GM12873 (cell line): Measurements from ENCODE around the gene VWA3B.

Source experiments
- TF ChIP-seq, protein P1 (sequence below): IDR thresholded peaks from 2 replicates; pipeline ENCODE4 v1.5.1; 2012; ENCODE audit warnings: low read depth, mild to moderate bottlenecking, moderate library complexity, low read length, control low read depth; ENCODE audit not compliant: insufficient read depth; ENCODE audit errors: missing control alignments

The VWA3B gene

DNA sequence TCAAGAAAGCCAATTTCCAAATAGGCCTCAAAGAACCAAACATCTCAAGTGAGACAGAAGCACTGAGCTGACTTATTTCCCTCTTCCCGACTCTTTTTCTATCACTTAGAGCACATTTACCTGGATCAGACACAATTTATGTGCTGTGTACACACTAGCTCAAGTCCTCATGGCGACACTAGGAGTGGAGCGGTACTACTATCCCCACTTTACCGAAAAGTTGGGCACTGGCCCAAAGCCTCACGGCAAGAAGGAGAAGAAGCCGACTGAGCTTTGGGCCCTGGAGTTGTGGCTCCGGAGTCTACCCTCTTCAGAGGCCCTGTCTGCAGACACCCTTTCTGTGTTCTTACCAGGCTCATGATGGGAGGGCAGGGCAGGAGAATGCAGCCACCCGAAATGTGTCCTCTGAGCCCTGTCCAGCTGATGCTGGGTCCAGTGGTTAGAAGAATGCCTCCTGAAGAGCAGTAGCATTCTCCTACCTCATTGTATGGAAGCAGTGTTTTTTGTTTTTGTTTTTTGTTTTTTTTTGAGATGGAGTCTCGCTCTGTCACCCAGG, 167.6 kb downstream of the VWA3B start:
- TF ChIP-seq, protein P1, sequence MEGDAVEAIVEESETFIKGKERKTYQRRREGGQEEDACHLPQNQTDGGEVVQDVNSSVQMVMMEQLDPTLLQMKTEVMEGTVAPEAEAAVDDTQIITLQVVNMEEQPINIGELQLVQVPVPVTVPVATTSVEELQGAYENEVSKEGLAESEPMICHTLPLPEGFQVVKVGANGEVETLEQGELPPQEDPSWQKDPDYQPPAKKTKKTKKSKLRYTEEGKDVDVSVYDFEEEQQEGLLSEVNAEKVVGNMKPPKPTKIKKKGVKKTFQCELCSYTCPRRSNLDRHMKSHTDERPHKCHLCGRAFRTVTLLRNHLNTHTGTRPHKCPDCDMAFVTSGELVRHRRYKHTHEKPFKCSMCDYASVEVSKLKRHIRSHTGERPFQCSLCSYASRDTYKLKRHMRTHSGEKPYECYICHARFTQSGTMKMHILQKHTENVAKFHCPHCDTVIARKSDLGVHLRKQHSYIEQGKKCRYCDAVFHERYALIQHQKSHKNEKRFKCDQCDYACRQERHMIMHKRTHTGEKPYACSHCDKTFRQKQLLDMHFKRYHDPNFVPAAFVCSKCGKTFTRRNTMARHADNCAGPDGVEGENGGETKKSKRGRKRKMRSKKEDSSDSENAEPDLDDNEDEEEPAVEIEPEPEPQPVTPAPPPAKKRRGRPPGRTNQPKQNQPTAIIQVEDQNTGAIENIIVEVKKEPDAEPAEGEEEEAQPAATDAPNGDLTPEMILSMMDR: no peak

DNA sequence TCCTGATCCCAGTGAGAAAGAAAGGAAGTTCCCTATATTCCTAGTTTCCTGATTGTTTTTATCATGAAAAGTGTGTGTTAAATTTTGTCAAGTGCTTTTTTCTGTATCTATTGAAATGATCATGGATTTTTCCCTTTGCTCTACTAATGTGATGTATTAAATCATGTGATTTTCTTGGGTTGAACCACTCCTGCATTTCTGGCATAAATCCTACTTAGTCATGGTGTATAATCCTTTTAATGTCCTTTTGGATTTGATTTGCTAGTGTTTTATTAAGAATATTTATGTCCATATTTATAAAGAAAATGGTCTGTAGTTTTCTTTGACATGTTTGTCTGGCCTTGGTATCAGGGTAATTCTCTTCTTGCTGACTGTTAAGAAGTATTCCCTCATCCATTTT, 171.9 kb downstream of the VWA3B start:
- TF ChIP-seq, protein P1: no peak

DNA sequence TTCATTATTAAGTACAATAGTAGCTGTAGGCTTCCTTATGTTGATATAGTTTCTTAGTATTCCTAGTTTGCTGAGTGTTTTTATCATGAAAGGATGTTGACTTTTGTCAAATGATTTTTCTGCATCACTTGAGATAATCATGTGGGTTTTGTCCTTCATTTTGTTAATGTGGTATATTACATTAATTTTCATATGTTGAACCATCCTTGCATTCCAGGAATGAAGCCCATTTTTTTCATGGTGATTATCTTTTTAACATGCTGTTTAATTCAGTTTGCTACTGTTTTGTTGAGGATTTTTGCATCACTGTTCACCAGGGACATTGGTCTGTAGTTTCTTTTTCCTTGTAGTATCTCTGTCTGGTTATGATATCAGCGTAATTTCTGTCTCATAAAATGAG, 176.4 kb downstream of the VWA3B start:
- TF ChIP-seq, protein P1: no peak

DNA sequence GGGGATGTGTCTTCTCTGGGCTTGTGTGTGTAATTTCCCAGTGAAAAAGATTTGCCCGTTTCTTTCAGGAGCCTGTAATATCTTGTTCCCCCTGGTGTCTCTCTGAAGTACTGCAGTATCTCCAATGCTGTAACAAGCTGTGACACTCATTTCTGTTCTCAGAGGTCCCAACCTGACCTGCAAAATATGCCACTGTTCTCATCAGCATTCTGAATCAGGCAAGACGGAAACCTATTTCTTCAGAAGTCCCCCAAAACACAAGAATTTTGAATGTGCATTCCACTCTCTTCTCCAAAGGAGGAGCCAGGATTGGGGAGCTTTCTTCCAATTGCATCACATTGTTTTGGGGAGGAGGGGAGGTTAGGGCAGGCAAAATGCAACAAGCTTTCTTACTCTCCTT, 182.3 kb downstream of the VWA3B start:
- TF ChIP-seq, protein P1: peak; percentile 78

DNA sequence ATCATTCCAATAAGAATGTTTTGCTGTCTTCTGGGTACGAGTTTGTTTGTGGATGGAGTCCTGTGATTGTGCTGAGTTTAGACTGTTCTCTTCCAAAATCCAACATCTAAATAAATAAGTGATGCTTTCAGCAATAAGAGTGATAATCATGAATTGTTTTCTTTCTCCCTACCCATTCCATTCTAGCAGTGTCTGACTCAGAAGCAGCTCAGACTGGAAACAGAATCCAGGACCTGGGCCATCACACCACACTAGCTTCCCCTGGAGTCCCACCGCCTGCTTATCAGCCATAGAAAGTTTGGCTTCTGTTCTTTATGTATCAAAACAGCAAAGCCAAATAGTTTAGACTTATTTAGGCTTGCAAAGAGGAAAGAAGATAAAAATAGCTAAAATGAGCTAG, 182.9 kb downstream of the VWA3B start:
- TF ChIP-seq, protein P1: no peak

DNA sequence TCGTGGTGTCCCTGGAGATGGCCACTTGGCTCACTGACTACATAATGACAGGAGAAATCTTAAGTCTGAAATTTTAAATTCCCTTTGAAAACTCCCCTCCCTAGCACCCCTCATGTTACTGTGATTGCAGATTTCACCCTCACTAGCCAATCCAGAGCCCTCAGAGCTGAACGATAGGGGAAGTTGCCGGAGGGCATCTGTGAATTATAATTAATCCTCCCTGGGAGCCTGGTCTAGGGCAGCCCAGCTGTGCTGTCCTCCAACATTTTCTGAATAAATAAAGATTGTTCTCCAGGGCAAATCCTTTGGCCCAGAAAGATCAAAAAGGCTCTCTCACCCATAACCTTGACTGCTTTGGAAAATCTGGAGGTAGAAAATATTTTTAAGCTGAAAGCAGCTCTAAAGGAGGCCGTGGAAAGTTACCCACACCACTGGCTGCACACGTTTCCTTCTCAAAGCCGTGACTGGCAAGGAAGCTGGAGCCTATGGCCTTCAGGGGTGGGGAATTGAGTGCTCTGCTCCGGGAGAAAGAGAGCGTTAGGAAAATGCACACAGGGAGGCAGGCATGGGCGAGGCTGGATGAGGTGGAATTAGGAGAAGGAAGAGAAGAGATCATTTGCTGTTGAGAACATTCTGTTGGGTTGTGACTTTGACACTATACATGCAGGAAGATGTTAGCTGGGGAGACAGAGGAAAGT, 190.3 kb downstream of the VWA3B start:
- TF ChIP-seq, protein P1: no peak

DNA sequence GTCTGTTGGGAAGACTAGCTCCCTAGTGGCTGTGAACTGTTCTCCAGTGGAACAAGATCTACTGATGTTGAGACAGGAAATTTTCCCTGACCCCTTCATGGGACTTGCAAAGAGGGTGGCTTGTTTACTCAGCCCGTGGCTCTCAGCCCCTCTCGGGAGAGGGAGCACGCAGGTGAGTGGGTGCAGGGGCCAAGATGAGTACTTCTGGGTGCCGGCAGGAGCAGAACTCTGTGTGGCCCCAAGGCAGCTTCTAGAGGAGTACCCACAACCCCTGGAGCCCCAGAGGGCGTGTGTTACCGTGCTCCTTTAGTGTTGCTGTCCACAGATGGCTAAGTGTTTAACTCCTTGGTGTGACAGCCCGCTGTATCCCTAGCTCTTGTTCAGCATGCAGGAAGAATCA, 191.1 kb downstream of the VWA3B start:
- TF ChIP-seq, protein P1: no peak
